Measurements from ENCODE around the gene AMOT.

AMOT gene

DNA sequence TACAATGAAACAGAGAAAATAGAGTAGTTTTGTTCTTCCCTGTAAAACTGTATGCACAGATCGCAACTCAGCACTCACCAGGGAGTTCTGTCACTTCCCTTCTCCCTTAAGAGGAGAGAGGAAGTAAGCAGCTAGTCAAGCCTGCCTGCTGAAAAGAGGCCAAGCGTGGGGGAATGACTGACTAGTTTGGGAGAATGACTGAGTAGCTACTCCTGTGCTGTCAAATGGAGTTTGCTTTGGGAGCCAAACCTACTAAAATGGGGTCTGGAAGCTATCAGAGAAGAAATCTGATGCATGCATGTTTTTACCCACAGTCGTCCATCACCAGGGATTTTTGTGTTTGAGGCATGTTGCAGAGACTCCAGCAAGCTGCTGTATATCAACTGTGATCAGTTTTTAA is 106.3 kb downstream of the AMOT start:
- H3K36me3 ChIP-seq (replicated peaks; ENCODE audit: insufficient read depth, low read length) = no peaks in the 10 kb centered on the region
- H3K27ac ChIP-seq (ENCODE audit: low read length) = no peak overlapping the region
- H3K4me2 ChIP-seq (ENCODE audit: low read depth, low read length) = no peak overlapping the region
- H3F3A ChIP-seq (ENCODE audit: insufficient read depth, low read length) = no peaks in the 10 kb centered on the region
- H3K27me3 ChIP-seq (replicated peaks; ENCODE audit: insufficient read depth, low read length) = no peaks in the 10 kb centered on the region
- H3K9me2 ChIP-seq (replicated peaks; ENCODE audit: insufficient read depth, low read length) = no peaks in the 10 kb centered on the region
- no peaks in the 10 kb centered on the region for H3K79me2 ChIP-seq (ENCODE audit: low read length)
- DNase-seq = no peak
- H4K20me1 ChIP-seq (ENCODE audit: insufficient read depth, low read length) = no peaks in the 10 kb centered on the region
- no peak overlapping the region for H3K9ac ChIP-seq (ENCODE audit: low read length)
- H3K4me3 ChIP-seq (ENCODE audit: low read length) = no peak overlapping the region
- H3K9me3 ChIP-seq (replicated peaks; ENCODE audit: insufficient read depth, low read length) = no peaks in the 10 kb centered on the region
- H3K4me1 ChIP-seq (ENCODE audit: low read length) = no peaks in the 10 kb centered on the region
- TF ChIP-seq EZH2phosphoT487 (IDR thresholded peaks at IDR 0.05; ENCODE audit: low read length) (no peak), EZH2 (optimal IDR thresholded peaks at IDR 0.05; ENCODE audit: low read depth, low read length) (no peak)
- TF ChIP-seq, protein P1, sequence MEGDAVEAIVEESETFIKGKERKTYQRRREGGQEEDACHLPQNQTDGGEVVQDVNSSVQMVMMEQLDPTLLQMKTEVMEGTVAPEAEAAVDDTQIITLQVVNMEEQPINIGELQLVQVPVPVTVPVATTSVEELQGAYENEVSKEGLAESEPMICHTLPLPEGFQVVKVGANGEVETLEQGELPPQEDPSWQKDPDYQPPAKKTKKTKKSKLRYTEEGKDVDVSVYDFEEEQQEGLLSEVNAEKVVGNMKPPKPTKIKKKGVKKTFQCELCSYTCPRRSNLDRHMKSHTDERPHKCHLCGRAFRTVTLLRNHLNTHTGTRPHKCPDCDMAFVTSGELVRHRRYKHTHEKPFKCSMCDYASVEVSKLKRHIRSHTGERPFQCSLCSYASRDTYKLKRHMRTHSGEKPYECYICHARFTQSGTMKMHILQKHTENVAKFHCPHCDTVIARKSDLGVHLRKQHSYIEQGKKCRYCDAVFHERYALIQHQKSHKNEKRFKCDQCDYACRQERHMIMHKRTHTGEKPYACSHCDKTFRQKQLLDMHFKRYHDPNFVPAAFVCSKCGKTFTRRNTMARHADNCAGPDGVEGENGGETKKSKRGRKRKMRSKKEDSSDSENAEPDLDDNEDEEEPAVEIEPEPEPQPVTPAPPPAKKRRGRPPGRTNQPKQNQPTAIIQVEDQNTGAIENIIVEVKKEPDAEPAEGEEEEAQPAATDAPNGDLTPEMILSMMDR (IDR thresholded peaks at IDR 0.05; ENCODE audit: low read length) = no peak
- H2AFZ ChIP-seq (ENCODE audit: low read length) = no peak overlapping the region

DNA sequence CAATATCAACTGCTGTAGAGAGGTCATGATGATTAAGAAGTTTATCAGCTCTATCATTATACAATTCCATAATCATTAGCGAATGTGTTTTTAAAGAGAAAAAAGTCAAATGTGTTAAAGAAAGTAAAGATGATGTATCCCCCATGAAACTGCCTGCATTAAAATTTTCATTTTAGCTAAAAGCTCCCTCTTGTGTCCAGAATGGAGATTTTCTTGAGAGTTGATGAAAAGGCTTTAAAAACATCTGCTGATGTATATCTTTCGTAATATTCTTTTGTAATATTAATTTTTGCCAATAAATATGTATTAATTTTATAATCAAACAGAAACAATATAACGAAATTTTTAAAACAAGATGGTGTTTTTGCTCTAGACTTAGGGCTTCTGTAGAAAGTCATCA is 108.8 kb downstream of the AMOT start:
- DNase-seq = peak; percentile 10
- Histone ChIP-seq H3K4me3 (ENCODE audit: low read length) (no peak overlapping the region), H3K27me3 (replicated peaks; ENCODE audit: insufficient read depth, low read length) (no peaks in the 10 kb centered on the region), H3K9ac (ENCODE audit: low read length) (no peak overlapping the region), H4K20me1 (ENCODE audit: insufficient read depth, low read length) (no peaks in the 10 kb centered on the region), H3F3A (ENCODE audit: insufficient read depth, low read length) (no peaks in the 10 kb centered on the region), H3K36me3 (replicated peaks; ENCODE audit: insufficient read depth, low read length) (no peaks in the 10 kb centered on the region), H3K79me2 (ENCODE audit: low read length) (no peaks in the 10 kb centered on the region), H3K4me1 (ENCODE audit: low read length) (no peaks in the 10 kb centered on the region), H3K9me2 (replicated peaks; ENCODE audit: insufficient read depth, low read length) (no peaks in the 10 kb centered on the region), H3K27ac (ENCODE audit: low read length) (no peak overlapping the region), H3K4me2 (ENCODE audit: low read depth, low read length) (no peak overlapping the region), H2AFZ (ENCODE audit: low read length) (no peak overlapping the region), H3K9me3 (replicated peaks; ENCODE audit: insufficient read depth, low read length) (no peaks in the 10 kb centered on the region)
- TF ChIP-seq EZH2 (optimal IDR thresholded peaks at IDR 0.05; ENCODE audit: low read depth, low read length) (no peak), EZH2phosphoT487 (IDR thresholded peaks at IDR 0.05; ENCODE audit: low read length) (no peak)
- TF ChIP-seq, protein P1 (IDR thresholded peaks at IDR 0.05; ENCODE audit: low read length) = peak; percentile 35

Data from MM.1S (cell line).